Smooth muscle cell (in vitro differentiated cells): ENCODE results near the gene SLCO1A2. TPM values are rescaled to one million over a fixed set of nuclear protein-coding genes. Genes with fewer than 3 reads are reported as not detected.

Source experiments
- DNase-seq: peaks from one replicate; lab custom pipeline; 2025; ENCODE audit not compliant: unreplicated experiment; lab: John Stamatoyannopoulos, UW
- H2AFZ ChIP-seq: fragments of 200-600 bp; sonication (generic); 2 replicates; pipeline ENCODE4 v1.6.0; 2016; ENCODE audit warnings: antibody characterized with exemption, low read depth, mild to moderate bottlenecking
- H3F3A ChIP-seq: fragments of 200-600 bp; sonication (generic); 2 replicates; pipeline ENCODE4 v1.6.0; 2017; ENCODE audit warnings: antibody characterized with exemption, low read depth
- H3K27ac ChIP-seq: fragments of 200-600 bp; sonication (generic); 2 replicates; pipeline ENCODE4 v1.5.1; 2016; ENCODE audit warnings: low read depth, mild to moderate bottlenecking
- H3K27me3 ChIP-seq: fragments of 200-600 bp; sonication (generic); 2 replicates; pipeline ENCODE4 v1.6.1; 2016; ENCODE audit warnings: low read depth, mild to moderate bottlenecking
- H3K36me3 ChIP-seq: fragments of 200-600 bp; sonication (generic); 2 replicates; pipeline ENCODE4 v1.5.1; 2016; ENCODE audit warnings: low read depth
- H3K4me1 ChIP-seq: fragments of 200-600 bp; sonication (generic); 2 replicates; pipeline ENCODE4 v1.5.1; 2016; ENCODE audit warnings: low read depth
- H3K4me2 ChIP-seq: fragments of 200-600 bp; sonication (generic); 2 replicates; pipeline ENCODE4 v1.6.0; 2016; ENCODE audit warnings: mild to moderate bottlenecking
- H3K4me3 ChIP-seq: fragments of 200-600 bp; sonication (generic); 2 replicates; pipeline ENCODE4 v1.5.1; 2016; ENCODE audit warnings: mild to moderate bottlenecking
- H3K79me2 ChIP-seq: fragments of 200-600 bp; sonication (generic); 2 replicates; pipeline ENCODE4 v1.6.0; 2016; ENCODE audit warnings: low read depth, mild to moderate bottlenecking
- H3K9ac ChIP-seq: fragments of 200-600 bp; sonication (generic); 2 replicates; pipeline ENCODE4 v1.6.0; 2016; ENCODE audit warnings: low read depth
- H3K9me3 ChIP-seq: fragments of 200-600 bp; sonication (generic); replicated peaks from 2 replicates; pipeline ENCODE4 v1.5.1; 2016; ENCODE audit warnings: low read depth
- H4K20me1 ChIP-seq: fragments of 200-600 bp; sonication (generic); 2 replicates; pipeline ENCODE4 v1.6.0; 2016; ENCODE audit warnings: low read depth
- WGBS: methylation state at CpG from one replicate; pipeline ENCODE4 v1.1.7; 2016; ENCODE audit warnings: low lambda C conversion rate; 5-methylcytosine and 5-hydroxymethylcytosine counted together
- polyA plus RNA-seq: library from polyadenylated mRNA; unstranded; fragments of >200 nt; fragmentation: Nextera tagmentation; extraction: Ambion mirVana; gene quantifications from 2 replicates; pipeline ENCODE4 v1.2.1, GENCODE V29; 2016
- total RNA-seq: library from RNA; depleted of rRNA; stranded (reverse); fragments of >200 nt; gene quantifications from 2 replicates; pipeline ENCODE4 v1.2.3, GENCODE V29; 2014
- TF ChIP-seq, protein P1 (sequence below): fragments of 200-600 bp; sonication (generic); IDR thresholded peaks from 2 replicates; pipeline ENCODE4 v1.5.1; 2017; ENCODE audit warnings: borderline replicate concordance, mild to moderate bottlenecking, antibody characterized with exemption; ENCODE audit not compliant: insufficient read depth, poor library complexity, severe bottlenecking

SLCO1A2 gene
- total and polyA plus RNA-seq, 2 experiments from 2014 or later: 1.8 to 2.4 TPM

DNA sequence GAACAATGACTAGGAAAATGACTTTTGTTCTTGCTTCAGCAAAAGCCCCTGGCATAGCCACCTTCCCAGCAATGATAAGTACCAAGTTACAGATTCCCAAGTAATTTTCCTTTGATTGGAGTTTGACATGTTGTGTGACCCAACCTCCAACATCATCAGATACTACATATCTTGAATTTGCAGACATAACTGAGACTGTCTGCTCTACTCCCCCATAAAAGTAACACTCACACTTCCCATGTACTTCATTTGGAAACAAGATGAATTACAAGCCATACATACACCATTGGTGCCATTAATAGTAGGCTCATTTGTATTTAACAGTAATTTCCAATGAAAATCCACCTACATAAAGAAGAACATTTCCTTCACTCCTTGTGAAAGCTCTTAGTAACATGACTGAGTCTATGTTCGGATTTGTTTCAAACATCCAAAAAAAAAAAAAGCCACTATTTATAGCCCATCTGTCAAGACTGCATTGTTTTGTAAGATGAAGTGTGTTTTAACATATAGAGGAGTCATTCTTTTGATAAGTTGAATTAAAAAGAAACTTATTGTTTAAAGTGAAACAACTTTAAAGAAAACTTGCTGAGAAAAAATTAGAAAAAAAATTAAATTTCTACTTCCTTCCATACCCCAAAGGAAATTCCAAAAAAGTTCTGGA, 12.0 kb upstream of the SLCO1A2 start:
- H3K27me3 ChIP-seq: no peaks in the 10 kb centered on the region
- H4K20me1 ChIP-seq: no peaks in the 10 kb centered on the region
- no peak overlapping the region for H3K4me3 ChIP-seq
- no peak overlapping the region for H3K27ac ChIP-seq
- H3K9ac ChIP-seq: no peak overlapping the region
- TF ChIP-seq, protein P1, sequence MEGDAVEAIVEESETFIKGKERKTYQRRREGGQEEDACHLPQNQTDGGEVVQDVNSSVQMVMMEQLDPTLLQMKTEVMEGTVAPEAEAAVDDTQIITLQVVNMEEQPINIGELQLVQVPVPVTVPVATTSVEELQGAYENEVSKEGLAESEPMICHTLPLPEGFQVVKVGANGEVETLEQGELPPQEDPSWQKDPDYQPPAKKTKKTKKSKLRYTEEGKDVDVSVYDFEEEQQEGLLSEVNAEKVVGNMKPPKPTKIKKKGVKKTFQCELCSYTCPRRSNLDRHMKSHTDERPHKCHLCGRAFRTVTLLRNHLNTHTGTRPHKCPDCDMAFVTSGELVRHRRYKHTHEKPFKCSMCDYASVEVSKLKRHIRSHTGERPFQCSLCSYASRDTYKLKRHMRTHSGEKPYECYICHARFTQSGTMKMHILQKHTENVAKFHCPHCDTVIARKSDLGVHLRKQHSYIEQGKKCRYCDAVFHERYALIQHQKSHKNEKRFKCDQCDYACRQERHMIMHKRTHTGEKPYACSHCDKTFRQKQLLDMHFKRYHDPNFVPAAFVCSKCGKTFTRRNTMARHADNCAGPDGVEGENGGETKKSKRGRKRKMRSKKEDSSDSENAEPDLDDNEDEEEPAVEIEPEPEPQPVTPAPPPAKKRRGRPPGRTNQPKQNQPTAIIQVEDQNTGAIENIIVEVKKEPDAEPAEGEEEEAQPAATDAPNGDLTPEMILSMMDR: no peak
- DNase-seq: no peak
- H2AFZ ChIP-seq: no peak overlapping the region
- H3K36me3 ChIP-seq: no peaks in the 10 kb centered on the region
- no peaks in the 10 kb centered on the region for H3K9me3 ChIP-seq
- 86% methylated on average over 1 of the region's 1 CpG for WGBS
- no peaks in the 10 kb centered on the region for H3K79me2 ChIP-seq
- H3K4me2 ChIP-seq: no peak overlapping the region
- H3K4me1 ChIP-seq: no peaks in the 10 kb centered on the region
- H3F3A ChIP-seq: no peaks in the 10 kb centered on the region

DNA sequence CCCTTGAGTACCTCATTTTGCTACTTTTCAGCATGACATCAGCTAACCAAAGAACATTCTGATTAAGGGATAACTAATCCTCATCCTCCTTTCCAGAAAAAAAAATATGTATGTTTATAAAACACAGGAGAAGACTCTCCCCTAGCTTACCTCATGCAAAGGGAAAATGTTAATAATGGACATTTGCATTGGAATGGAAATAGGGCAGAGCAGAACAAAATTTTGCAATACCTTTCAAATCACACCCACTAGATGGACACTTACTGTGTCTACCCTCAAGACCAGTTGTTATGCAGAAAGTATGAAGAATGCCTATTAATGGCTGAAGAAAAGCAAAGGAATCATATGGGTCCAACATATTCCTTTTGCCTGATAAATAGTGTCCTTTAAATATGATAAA, 8.9 kb upstream of the SLCO1A2 start:
- H3K9me3 ChIP-seq: no peaks in the 10 kb centered on the region
- no peak overlapping the region for H3K4me2 ChIP-seq
- H2AFZ ChIP-seq: no peak overlapping the region
- no peak overlapping the region for H3K27ac ChIP-seq
- no peak for DNase-seq
- no peaks in the 10 kb centered on the region for H4K20me1 ChIP-seq
- no peaks in the 10 kb centered on the region for H3F3A ChIP-seq
- H3K27me3 ChIP-seq: no peaks in the 10 kb centered on the region
- no peak overlapping the region for H3K4me3 ChIP-seq
- TF ChIP-seq, protein P1: no peak
- no peaks in the 10 kb centered on the region for H3K4me1 ChIP-seq
- no peaks in the 10 kb centered on the region for H3K79me2 ChIP-seq
- no peak overlapping the region for H3K9ac ChIP-seq
- no peaks in the 10 kb centered on the region for H3K36me3 ChIP-seq

DNA sequence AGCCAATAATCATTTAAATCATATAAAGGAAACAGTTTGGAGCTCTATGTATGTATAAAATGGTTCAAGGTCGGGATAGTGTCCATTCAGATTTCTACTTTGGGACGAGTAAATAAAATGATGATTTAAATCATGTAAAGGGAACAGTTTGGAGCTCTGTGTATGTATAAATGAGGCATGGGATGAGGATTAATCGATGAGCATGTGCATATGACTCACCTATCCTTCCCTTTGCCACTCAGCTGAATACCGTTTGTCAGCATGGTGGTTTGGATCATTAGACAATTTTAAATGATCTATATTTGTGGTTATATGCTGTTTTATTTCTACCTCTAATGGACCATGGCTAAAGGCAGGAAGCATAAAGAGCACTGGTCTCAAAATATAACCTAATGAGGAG, 7.1 kb upstream of the SLCO1A2 start:
- TF ChIP-seq, protein P1: no peak
- H3K4me3 ChIP-seq: no peak overlapping the region
- H3K9ac ChIP-seq: no peak overlapping the region
- H4K20me1 ChIP-seq: no peaks in the 10 kb centered on the region
- H3K27ac ChIP-seq: no peak overlapping the region
- no peaks in the 10 kb centered on the region for H3K4me1 ChIP-seq
- DNase-seq: no peak
- no peaks in the 10 kb centered on the region for H3K9me3 ChIP-seq
- no peaks in the 10 kb centered on the region for H3F3A ChIP-seq
- H3K4me2 ChIP-seq: no peak overlapping the region
- no peaks in the 10 kb centered on the region for H3K79me2 ChIP-seq
- no peaks in the 10 kb centered on the region for H3K36me3 ChIP-seq
- H2AFZ ChIP-seq: no peak overlapping the region
- WGBS: 87% methylated on average over 4 of the region's 4 CpGs
- no peaks in the 10 kb centered on the region for H3K27me3 ChIP-seq

DNA sequence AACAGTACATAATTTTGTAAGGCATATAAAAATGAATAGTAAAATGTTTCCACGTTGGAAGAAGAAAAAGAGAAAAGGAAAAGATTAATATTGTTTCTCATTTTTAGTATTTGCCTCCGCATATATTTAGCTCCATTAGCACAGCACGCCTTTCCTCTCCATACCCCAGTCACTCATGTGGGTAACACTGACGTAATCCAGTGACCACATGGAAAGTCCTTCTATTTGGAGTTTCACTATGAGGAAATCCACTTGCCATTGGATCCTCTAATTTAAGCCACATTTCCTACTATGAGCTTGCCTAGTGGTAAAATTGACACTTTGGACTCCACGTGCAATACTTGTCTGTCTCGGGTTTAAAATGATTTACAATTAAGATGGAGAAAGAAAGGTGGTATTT, 5.7 kb upstream of the SLCO1A2 start:
- 85% methylated on average over 6 of the region's 6 CpGs for WGBS
- H2AFZ ChIP-seq: no peak overlapping the region
- no peak overlapping the region for H3K27ac ChIP-seq
- H3F3A ChIP-seq: no peaks in the 10 kb centered on the region
- H3K9me3 ChIP-seq: no peaks in the 10 kb centered on the region
- TF ChIP-seq, protein P1: no peak
- H4K20me1 ChIP-seq: no peaks in the 10 kb centered on the region
- no peaks in the 10 kb centered on the region for H3K27me3 ChIP-seq
- H3K79me2 ChIP-seq: no peaks in the 10 kb centered on the region
- H3K4me2 ChIP-seq: no peak overlapping the region
- H3K4me3 ChIP-seq: no peak overlapping the region
- no peaks in the 10 kb centered on the region for H3K4me1 ChIP-seq
- no peaks in the 10 kb centered on the region for H3K36me3 ChIP-seq
- no peak overlapping the region for H3K9ac ChIP-seq
- no peak for DNase-seq
